Activated naive CD4-positive, alpha-beta T cell treated with anti-CD3 and anti-CD28 coated beads, Interleukin-2, amount 50 U/mL, for 24 hours (primary cell): Measurements from ENCODE around the gene MRPS34.

Experiments
- H3K27ac Mint-ChIP-seq: one replicate; pipeline ENCODE4 v1.8.0; 2021; ENCODE audit warnings: mild to moderate bottlenecking, mixed read lengths
- H3K27me3 Mint-ChIP-seq: one replicate; pipeline ENCODE4 v1.8.0; 2021; ENCODE audit warnings: mixed read lengths
- H3K36me3 Mint-ChIP-seq: one replicate; pipeline ENCODE4 v1.8.0; 2021; ENCODE audit warnings: mixed read lengths
- H3K4me1 Mint-ChIP-seq: one replicate; pipeline ENCODE4 v1.8.0; 2021; ENCODE audit warnings: mixed read lengths
- H3K4me3 Mint-ChIP-seq: one replicate; pipeline ENCODE4 v1.8.0; 2021; ENCODE audit warnings: mild to moderate bottlenecking, mixed read lengths
- H3K9me3 Mint-ChIP-seq: one replicate; pipeline ENCODE4 v1.8.0; 2021; ENCODE audit warnings: mixed read lengths

MRPS34 gene

DNA sequence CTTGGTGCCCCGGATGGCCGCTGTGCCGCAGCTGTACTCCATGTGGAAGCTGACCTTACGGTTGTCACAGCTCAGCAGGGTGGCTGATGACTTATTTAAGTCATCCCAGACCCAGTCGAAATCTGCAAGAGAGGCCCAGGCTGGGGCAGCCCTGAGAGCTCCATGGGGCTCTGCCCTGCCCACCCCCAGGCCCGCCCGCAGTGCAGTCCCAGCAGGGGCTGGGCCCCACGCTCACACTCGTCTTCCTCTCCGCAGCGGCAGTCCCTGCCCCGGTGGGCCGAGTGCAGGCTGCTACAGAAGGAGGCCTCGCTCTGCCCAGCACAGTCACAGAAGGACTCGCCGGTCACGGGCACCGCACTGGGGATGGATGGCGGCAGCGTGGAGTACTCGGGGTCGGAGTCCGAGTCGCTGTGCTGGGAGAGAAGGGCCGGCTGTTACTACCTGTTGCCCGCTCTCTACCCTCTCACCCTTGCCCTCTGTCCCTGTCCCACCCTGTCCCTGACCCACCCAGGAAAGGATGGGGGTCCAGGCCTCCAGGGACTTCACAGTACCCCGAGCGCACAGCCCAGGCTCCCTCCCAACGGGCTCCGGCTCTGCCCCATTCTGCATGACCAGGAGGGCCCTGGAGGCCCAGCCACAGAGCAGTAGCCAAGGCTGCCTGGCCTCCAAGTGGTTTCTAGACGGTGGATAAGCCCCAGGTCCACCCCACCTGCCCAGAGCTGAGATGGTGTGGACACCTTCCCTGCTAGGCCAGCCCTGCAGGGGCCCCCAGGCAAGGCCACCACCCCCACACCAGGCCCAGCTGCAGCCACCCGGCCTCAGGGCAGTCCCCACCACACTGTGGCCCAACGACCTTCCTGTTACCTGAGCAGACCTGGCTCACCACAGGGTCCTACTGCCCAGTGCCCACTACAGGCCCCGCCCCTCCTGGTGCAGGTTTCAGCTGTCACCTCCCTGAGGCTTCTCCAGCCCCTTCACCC lies 5.6 kb upstream of the MRPS34 start:
- Mint-ChIP-seq H3K9me3 (no peaks in the 10 kb centered on the region), H3K27ac (no peak overlapping the region), H3K36me3 (peaks cover 2% of the 10 kb centered on the region), H3K27me3 (no peaks in the 10 kb centered on the region), H3K4me1 (peaks cover 15% of the 10 kb centered on the region), H3K4me3 (no peak overlapping the region)

DNA sequence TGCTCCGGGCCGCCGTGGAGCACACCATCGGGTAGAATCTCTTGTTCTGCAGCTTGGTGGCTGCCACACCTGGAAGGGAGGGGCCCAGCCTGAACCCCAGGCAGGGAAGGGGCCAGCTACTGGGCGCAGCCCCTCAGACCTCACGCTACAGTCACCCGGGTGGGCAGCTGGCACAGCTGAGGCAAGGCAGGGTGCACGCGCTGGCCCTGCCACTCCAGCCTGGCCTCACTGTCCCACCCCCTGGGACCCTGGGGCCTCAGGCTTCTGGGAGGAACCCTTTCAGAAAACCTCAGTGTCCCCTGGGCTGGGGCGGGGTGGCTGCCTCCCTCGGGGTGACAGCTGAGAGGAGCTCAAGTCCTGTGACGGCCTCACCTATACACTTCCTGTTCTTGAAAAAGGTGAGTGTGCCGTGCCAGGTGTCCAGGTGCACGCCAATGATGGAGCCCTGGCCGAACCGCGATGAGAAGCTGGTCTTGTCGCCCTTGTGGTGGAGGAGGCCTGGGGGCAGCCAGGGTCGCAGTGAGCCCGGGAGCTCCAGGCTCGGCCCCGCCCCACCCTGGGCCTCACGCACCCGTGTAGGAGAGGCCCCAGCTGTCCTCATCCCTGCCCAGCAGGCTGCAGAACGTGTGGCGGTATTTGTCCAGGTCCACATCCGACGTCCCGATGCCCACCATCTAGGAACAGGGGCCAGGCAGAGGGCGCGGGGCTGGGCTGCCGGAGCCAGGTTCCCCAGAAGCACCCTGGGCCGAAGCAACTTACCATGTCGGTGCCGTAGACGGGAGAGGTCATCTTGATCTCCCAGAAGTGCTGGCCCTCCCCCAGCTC lies 4.7 kb upstream of the MRPS34 start:
- no peaks in the 10 kb centered on the region for H3K27me3 Mint-ChIP-seq
- H3K9me3 Mint-ChIP-seq, result no peaks in the 10 kb centered on the region
- H3K27ac Mint-ChIP-seq, result no peak overlapping the region
- H3K4me1 Mint-ChIP-seq, result peaks cover 11% of the 10 kb centered on the region
- H3K4me3 Mint-ChIP-seq, result no peak overlapping the region
- H3K36me3 Mint-ChIP-seq, result no peaks in the 10 kb centered on the region

DNA sequence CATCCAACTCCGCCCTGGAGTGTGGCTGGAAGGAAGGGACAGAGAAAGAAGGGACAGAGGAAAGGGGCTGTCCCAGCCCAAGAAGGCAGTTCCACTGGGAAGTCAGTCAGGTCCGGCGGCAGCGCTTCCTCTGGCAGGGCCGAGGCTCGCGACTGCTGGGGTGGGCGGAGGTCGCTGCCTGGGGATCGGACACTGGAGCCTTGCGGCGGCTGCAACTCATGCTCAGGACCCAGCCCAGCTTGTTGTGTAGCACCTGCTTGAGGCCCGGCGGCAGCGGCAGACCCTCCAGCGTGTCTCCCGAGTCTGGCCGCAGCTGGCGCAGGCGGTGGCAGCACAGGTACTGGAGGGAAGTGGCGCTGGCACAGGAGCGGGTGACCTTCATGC lies 4.0 kb upstream of the MRPS34 start:
- Mint-ChIP-seq H3K36me3 (peaks cover 3% of the 10 kb centered on the region), H3K4me1 (peaks cover 15% of the 10 kb centered on the region), H3K27me3 (no peaks in the 10 kb centered on the region), H3K4me3 (no peak overlapping the region), H3K9me3 (no peaks in the 10 kb centered on the region), H3K27ac (no peak overlapping the region)

DNA sequence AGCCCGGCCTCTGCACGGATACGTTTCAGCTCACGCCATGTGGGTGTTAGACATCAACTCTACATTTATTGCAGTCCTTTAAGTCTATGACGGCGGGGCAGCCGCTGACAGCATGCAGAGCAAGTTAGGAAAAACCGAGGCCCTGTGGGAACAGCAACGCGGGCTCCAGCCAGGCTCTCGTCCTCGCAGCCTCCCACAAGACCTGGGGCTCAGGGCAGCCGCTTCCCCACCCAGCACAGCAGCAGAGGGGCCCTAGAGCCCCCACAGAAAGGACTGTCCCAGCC lies 3.7 kb upstream of the MRPS34 start:
- peaks cover 3% of the 10 kb centered on the region for H3K36me3 Mint-ChIP-seq
- no peaks in the 10 kb centered on the region for H3K9me3 Mint-ChIP-seq
- H3K27me3 Mint-ChIP-seq, result no peaks in the 10 kb centered on the region
- no peak overlapping the region for H3K4me3 Mint-ChIP-seq
- H3K4me1 Mint-ChIP-seq, result peaks cover 11% of the 10 kb centered on the region
- H3K27ac Mint-ChIP-seq, result no peak overlapping the region

DNA sequence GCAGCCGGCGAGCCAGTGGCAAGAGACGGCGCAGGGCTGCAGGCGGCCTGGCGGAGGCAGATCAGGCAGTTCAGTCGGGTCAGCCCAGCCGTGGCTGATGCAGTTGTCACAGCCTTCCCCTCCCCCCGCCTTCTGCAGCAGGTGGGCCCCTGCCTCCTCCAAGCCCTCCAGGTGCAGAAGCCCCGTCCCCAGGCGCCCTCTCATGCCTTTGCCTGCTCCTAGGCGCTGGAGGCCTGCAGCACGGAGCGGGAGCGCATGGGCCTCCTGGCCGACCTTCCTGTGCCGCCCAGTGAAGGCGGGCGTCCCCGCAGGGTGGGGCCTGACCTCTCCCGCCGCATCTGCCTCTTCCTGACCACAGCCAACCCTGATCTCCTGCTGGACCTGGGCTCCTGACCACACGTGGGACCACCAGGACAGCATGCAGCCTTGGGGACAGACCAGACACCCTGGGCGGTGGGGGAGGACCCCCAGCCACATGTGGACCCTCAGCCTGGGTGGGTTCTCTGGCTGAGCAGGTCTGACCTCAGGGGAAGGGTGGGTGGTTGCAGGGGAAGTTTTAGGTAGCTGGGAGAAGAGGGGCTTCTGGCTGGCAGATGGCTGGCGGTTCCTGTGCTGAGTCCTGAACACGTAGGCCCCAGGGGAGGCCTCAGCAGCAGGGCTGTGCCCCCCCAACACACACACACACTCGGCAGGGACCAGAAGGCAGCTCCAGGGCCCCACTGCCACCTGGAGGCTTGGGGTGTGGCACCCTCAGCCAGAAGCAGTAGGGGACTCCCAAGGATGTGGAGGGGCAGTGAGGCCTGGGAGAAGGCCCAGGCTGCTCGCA lies 3.1 kb upstream of the MRPS34 start:
- peaks cover 6% of the 10 kb centered on the region for H3K4me1 Mint-ChIP-seq
- H3K36me3 Mint-ChIP-seq, result peaks cover 3% of the 10 kb centered on the region
- no peak overlapping the region for H3K4me3 Mint-ChIP-seq
- no peak overlapping the region for H3K27ac Mint-ChIP-seq
- H3K9me3 Mint-ChIP-seq, result no peaks in the 10 kb centered on the region
- no peaks in the 10 kb centered on the region for H3K27me3 Mint-ChIP-seq

DNA sequence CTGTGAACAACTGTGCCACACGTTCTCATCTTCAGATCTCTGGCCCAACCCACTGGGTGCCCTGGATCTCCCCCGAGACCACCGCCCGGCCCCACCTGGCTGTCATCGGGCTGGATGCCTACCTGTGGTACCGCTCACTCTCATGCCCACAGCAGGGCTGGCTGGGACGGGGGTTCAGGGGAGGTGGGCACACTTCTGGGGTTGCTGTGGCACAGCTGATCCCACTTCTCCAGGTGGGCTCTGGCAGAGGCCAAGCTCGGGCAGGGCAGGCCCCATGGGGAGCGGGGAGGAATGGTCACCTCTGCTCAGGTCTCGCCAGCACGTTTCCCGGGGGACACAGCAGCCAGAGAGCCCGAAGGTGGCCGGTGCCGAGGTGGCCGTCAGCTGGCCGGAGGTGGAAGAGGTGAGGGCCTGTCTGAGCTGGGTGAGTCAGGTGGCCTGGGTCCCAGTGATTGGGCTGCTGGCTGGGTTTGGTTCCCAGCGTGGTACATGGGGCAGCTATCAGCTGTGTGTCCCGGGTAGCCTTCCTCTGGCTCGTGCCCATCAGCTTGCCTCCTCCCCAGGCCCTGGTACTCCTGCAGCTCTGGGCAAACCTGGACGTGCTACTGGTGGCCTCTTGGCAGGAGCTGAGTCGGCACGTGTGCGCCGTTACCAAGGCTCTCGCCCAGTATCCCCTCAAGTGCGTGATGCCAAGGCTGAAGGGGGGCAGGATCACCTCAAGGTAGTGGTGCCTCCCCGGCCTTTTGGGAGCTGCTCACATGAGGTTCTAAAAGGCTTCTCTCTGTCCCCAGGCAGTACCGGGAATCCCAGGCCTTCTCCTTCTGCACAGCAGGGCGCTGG lies 2.3 kb upstream of the MRPS34 start:
- peaks cover 3% of the 10 kb centered on the region for H3K36me3 Mint-ChIP-seq
- no peak overlapping the region for H3K27ac Mint-ChIP-seq
- peaks cover 6% of the 10 kb centered on the region for H3K4me1 Mint-ChIP-seq
- peak overlapping the region; percentile 26 for H3K4me3 Mint-ChIP-seq
- H3K9me3 Mint-ChIP-seq, result no peaks in the 10 kb centered on the region
- no peaks in the 10 kb centered on the region for H3K27me3 Mint-ChIP-seq

DNA sequence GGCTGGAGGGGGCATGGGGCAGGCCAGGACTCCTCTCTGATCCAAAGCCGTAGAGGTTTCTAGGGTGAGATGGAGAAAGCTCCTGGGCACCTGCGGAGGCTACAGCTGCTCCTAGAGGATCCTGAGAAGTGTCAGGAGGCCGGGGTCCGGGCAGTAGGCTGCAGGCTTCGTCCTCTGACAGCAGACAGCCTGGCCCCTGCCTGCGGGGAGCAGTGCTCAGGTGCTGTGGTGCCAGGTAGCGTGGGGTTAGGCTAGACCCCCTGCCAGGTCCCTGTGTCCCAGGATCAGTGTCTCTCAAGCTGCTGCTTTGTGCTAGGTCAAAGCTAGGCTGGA lies 1.5 kb upstream of the MRPS34 start:
- no peaks in the 10 kb centered on the region for H3K9me3 Mint-ChIP-seq
- peaks cover 3% of the 10 kb centered on the region for H3K36me3 Mint-ChIP-seq
- peaks cover 9% of the 10 kb centered on the region for H3K4me1 Mint-ChIP-seq
- no peaks in the 10 kb centered on the region for H3K27me3 Mint-ChIP-seq
- peak overlapping the region; percentile 96 for H3K4me3 Mint-ChIP-seq
- H3K27ac Mint-ChIP-seq, result no peak overlapping the region

DNA sequence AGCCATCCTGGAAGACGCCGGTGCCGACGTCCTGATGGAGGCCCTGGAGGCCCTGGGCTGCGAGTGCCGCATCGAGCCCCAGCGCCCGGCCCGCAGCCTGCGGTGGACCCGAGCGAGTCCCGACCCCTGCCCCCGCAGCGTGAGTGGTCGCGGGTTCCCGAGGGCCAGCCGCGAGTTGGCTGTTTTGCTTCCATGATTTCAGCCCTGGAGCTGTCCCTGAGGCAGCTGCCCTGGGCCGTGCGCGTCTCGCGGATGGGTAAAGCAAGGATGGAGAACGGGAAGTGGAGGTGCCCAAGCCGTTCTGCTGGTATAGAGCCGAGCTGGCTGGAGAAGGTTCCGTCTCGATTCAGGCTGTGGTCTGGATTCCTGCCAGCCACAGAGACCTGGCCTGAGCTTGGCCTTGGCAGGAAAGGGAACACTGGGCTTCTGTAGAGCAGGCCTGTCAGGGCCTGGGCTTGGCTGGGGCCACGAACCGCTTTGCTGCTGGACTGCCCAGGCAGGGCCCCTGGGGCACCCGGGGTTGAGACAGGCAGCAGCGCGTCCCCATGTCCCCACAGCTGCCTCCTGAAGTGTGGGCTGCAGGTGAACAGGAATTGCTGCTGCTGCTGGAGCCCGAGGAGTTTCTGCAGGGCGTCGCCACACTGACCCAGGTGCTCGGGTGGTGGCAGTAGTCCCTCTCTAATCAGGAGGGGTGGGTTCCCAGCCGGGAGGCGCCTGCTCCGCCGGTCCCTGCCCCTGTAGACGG lies 941 bp upstream of the MRPS34 start:
- peak overlapping the region; percentile 96 for H3K4me3 Mint-ChIP-seq
- peaks cover 9% of the 10 kb centered on the region for H3K4me1 Mint-ChIP-seq
- H3K36me3 Mint-ChIP-seq, result peaks cover 3% of the 10 kb centered on the region
- H3K27me3 Mint-ChIP-seq, result no peaks in the 10 kb centered on the region
- no peaks in the 10 kb centered on the region for H3K9me3 Mint-ChIP-seq
- peak overlapping the region; percentile 23 for H3K27ac Mint-ChIP-seq

DNA sequence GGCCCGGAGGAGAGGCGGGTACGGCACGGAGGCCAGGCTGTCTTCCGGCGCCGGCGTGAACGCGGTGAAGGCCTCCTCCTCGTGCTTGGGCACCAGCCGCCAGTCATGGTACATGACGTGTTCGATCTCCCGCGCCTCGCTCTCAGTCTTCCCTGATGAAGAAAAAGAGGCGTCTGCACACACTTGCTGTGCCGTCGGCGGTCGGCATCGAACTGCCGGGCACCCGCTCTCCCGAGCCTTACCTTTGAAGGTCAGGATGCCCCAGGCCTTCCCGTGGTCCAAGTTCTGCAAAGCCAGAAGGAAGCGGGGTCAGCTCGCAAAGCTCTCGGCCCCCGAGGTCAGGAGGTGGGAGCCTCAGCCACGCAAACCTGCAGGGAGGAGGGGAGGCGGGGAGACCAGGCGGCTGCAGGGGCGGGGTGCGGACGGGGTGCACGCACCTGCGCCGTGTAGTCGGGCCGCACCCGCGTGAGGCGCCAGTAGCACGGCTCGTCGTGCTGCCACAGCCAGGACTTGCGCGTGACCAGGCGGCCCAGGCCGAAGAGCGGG lies 499 bp downstream of the MRPS34 start, which contains the start of gene EME2:
Gene EME2 (plus strand): TSS at position 449 of the 546 bp plus-strand sequence. CDS start 418 bp downstream, outside the sequence.
- H3K36me3 Mint-ChIP-seq, result peaks cover 5% of the 10 kb centered on the region
- H3K9me3 Mint-ChIP-seq, result no peaks in the 10 kb centered on the region
- H3K4me1 Mint-ChIP-seq, result peaks cover 9% of the 10 kb centered on the region
- no peaks in the 10 kb centered on the region for H3K27me3 Mint-ChIP-seq
- H3K27ac Mint-ChIP-seq, result peak within 1 kb of the TSS; percentile 99
- H3K4me3 Mint-ChIP-seq, result peak within 1 kb of the TSS; percentile 96

DNA sequence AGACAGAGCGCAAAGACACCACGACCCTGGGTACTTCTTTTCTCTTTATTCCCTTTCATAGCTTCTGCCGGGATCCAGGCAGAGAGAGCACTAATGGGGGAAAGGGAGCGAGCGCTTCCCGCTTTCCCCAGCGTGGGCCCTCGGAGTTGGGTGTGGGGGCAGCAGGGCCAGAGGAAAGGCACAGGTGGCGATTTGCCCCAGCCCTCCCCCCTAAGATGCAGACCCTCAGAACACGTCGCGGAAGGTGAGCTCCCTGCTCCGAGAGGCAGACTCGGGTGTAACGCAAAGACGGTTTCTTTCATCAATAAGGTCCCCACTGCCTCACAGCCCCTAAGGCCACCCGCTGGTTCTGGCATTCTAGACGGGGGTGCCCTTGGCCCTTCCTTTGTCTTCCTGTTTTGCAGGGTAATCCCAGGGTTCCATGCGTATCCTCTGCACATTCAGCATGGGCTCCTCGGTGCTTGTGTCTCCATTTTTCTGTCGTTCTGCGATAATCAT lies 1.0 kb downstream of the MRPS34 start:
- H3K27me3 Mint-ChIP-seq, result no peaks in the 10 kb centered on the region
- peak overlapping the region; percentile 99 for H3K27ac Mint-ChIP-seq

DNA sequence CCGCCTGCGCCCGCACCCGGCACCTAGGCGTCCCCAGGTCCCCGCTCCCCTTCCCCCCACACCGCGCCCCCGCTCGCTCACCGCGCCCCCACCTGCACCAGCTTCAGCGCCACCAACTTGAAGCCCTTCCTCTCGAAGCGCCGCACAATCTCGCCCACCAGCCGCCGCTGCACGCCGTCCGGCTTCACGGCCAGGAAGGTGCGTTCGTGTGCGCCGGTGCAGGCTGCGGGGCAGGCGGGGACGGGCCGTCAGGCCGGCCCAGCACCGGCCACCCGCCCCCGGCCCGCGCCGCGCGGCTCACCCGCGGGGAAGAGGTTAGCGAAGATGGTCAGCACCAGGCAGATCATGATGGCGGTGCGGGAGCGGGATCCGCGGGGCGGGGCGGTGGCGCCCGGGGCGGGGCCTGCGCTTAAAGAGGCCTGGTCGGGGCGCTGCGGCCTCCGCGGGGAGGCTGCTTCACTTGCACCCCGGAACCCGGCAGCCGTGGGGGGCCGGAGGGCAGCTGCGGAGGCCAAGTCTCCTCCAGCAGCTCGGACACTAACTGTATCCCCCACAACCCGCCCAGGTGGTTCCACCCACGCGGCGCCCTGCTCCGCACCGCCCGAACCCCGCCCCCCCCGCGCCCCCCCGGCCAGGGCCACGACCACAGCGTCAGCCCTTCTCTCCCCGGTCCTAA lies 1.6 kb downstream of the MRPS34 start, which contains the start of gene NME3:
Gene NME3 (minus strand): TSS at position 356 of the 676 bp plus-strand sequence. CDS start 9 bp downstream, at position 347.
- peaks cover 9% of the 10 kb centered on the region for H3K4me1 Mint-ChIP-seq
- H3K27ac Mint-ChIP-seq, result peak within 1 kb of the TSS; percentile 99
- no peaks in the 10 kb centered on the region for H3K9me3 Mint-ChIP-seq
- H3K27me3 Mint-ChIP-seq, result no peaks in the 10 kb centered on the region
- peak within 1 kb of the TSS; percentile 96 for H3K4me3 Mint-ChIP-seq
- H3K36me3 Mint-ChIP-seq, result peaks cover 5% of the 10 kb centered on the region

More for the DNA sequence above, 1.0 kb downstream of the MRPS34 start:
- H3K36me3 Mint-ChIP-seq, result peaks cover 5% of the 10 kb centered on the region
- H3K9me3 Mint-ChIP-seq, result no peaks in the 10 kb centered on the region
- peak overlapping the region; percentile 96 for H3K4me3 Mint-ChIP-seq
- H3K4me1 Mint-ChIP-seq, result peaks cover 9% of the 10 kb centered on the region

DNA sequence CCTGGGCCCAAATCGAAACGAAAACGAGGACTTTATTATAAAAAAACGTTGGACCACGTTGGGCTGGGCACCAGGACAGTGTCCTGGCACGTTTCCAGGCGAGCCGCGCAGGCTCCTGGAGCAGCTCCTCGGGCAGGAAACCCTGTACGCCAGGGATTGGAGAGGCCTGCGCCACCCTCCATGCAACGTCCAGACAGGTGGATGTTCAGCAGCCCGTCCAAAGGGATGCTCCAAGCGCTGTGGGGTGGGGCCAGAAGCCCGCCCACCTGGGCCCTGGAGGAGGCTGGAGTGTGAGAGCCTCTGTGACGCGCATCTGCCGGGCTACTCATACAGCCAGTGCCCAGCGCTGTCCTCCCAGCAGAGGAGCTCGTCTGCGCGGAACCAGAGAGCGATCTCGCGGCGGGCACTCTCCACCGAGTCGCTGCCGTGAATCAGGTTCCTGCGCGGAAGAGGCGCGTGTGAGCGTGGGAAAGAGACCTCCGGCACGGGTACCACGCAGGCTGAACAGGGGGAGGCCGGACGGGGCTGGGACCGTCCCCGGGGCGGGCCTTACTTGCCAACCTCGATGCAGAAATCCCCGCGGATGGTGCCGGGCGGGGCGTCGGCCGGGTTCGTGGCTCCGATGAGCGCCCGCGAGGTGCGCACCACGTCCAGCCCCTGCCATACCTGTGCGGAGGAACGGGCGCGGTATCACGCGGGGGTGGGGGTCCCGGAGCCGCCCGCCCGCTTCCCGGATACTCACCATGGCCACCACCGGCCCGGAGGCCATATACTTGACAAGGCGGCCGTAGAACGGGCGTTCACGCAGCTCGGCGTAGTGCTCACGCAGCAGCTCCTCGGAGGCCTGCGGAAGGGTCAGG lies 2.4 kb downstream of the MRPS34 start:
- no peaks in the 10 kb centered on the region for H3K9me3 Mint-ChIP-seq
- peak overlapping the region; percentile 82 for H3K4me3 Mint-ChIP-seq
- peaks cover 5% of the 10 kb centered on the region for H3K36me3 Mint-ChIP-seq
- H3K4me1 Mint-ChIP-seq, result peaks cover 9% of the 10 kb centered on the region
- no peaks in the 10 kb centered on the region for H3K27me3 Mint-ChIP-seq
- H3K27ac Mint-ChIP-seq, result peak overlapping the region; percentile 72
